ENCODE results near the gene VASP.

GRCh38 chr19:45502111-45502510 lies 5.2 kb upstream of the VASP start:
- TF ChIP-seq RFX5 (IDR thresholded peaks at IDR 0.05; ENCODE audit: low read depth, low read length), result no peak
- no peak for TF ChIP-seq EP300 (IDR thresholded peaks at IDR 0.05; ENCODE audit: low read length)
- TF ChIP-seq ZNF707 (CRISPR knock-in tag; conservative IDR thresholded peaks at IDR 0.05), result no peak
- no peak for TF ChIP-seq BRD9 (IDR thresholded peaks at IDR 0.05; ENCODE audit: low read depth, partially characterized antibody)
- TF ChIP-seq POLR2AphosphoS5 (IDR thresholded peaks at IDR 0.05; ENCODE audit: control insufficient read depth, insufficient read depth, low read depth, low read length), result no peak
- TF ChIP-seq ZFP1 (CRISPR knock-in tag; IDR thresholded peaks at IDR 0.05), result no peak
- no peak for TF ChIP-seq ZNF3 (CRISPR knock-in tag; IDR thresholded peaks at IDR 0.05)
- no peak for TF ChIP-seq ZNF592 (IDR thresholded peaks at IDR 0.05)
- no peak for TF ChIP-seq ZNF12 (CRISPR knock-in tag; IDR thresholded peaks at IDR 0.05)
- no peak for TF ChIP-seq REST (IDR thresholded peaks at IDR 0.05; ENCODE audit: borderline replicate concordance)
- TF ChIP-seq REST (CRISPR knock-in tag; IDR thresholded peaks at IDR 0.05; ENCODE audit: low read depth), result no peak
- TF ChIP-seq RAD21 (CRISPR knock-in tag; conservative IDR thresholded peaks at IDR 0.05 in 1 of 2, IDR thresholded peaks at IDR 0.05 in 1 of 2), result no peak
- TF ChIP-seq TBP (optimal IDR thresholded peaks at IDR 0.05; ENCODE audit: low read depth, low read length), result no peak

Data from K562 (cell line).